ENCODE results near the gene PVALEF.

DNA sequence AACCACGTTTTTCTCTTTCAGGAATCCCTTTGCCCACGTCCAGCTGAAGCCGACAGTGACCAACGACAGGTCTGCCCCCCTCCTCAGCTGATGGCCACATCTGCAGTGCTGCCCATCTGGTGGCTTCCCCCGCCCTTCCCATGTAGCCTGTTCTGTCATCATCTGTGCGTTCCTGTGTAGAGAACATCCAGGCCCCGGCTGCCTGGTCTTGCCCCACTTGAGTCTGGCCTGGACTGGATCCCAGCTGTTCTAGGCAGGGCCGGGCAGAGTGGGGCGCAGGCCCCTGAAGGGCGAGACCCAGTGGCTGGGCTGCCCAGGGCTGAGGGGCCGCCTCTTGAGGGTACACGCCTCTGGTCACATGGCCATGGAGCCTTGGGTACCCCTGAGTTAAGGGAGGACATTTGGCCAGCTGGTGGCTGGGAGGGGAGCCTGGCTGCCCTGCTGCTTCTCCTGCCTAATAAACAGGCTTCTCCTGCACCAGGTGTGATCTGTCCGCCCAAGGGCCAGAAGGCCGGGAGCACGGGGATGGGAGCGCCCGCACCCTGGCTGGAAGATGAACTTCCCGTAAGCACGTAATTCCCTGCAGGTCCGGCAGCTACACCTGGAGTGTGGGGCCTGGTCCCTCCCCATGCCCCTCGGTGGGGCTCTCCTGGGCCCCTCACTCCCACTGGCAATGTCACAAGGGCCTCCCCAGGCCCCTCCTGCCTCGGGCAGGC, 49.4 kb upstream of the PVALEF start:
- TF ChIP-seq POLR2A (IDR thresholded peaks at IDR 0.05) = no peak
- TF ChIP-seq, protein P1, sequence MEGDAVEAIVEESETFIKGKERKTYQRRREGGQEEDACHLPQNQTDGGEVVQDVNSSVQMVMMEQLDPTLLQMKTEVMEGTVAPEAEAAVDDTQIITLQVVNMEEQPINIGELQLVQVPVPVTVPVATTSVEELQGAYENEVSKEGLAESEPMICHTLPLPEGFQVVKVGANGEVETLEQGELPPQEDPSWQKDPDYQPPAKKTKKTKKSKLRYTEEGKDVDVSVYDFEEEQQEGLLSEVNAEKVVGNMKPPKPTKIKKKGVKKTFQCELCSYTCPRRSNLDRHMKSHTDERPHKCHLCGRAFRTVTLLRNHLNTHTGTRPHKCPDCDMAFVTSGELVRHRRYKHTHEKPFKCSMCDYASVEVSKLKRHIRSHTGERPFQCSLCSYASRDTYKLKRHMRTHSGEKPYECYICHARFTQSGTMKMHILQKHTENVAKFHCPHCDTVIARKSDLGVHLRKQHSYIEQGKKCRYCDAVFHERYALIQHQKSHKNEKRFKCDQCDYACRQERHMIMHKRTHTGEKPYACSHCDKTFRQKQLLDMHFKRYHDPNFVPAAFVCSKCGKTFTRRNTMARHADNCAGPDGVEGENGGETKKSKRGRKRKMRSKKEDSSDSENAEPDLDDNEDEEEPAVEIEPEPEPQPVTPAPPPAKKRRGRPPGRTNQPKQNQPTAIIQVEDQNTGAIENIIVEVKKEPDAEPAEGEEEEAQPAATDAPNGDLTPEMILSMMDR (IDR thresholded peaks at IDR 0.05) = no peak
- TF ChIP-seq POLR2AphosphoS5 (IDR thresholded peaks at IDR 0.05; ENCODE audit: insufficient read depth in 1 of 2, low read depth in 1 of 2) = no peak
